Progenitor cell of endocrine pancreas (in vitro differentiated cells): ENCODE data around the gene FAM228A. TPM values are rescaled to one million over a fixed set of nuclear protein-coding genes. Genes with fewer than 3 reads are reported as not detected.

Source experiments
- DNase-seq: peaks from one replicate; pipeline ENCODE4 v3.0.0; 2021; ENCODE audit warnings: low spot score; ENCODE audit not compliant: unreplicated experiment
- H3K27ac Mint-ChIP-seq: 2 replicates; pipeline ENCODE4 v1.8.0; 2021; ENCODE audit warnings: mild to moderate bottlenecking, moderate library complexity, mixed read lengths
- H3K27me3 Mint-ChIP-seq: 2 replicates; pipeline ENCODE4 v1.8.0; 2021; ENCODE audit warnings: mixed read lengths
- H3K36me3 Mint-ChIP-seq: 2 replicates; pipeline ENCODE4 v1.8.0; 2022; ENCODE audit warnings: mixed read lengths; ENCODE audit not compliant: insufficient read depth
- H3K4me1 Mint-ChIP-seq: 2 replicates; pipeline ENCODE4 v1.8.0; 2021; ENCODE audit warnings: low read depth, mixed read lengths
- H3K4me3 Mint-ChIP-seq: 2 replicates; pipeline ENCODE4 v1.8.0; 2021; ENCODE audit warnings: low read depth, mild to moderate bottlenecking, moderate library complexity, mixed read lengths
- H3K9me3 Mint-ChIP-seq: 2 replicates; pipeline ENCODE4 v1.8.0; 2021; ENCODE audit warnings: low read depth, mixed read lengths
- CTCF ChIP-seq: fragments of 200-600 bp; sonication (generic); IDR thresholded peaks from one replicate; pipeline ENCODE4 v1.5.0; 2021; ENCODE audit warnings: antibody characterized with exemption, mild to moderate bottlenecking; ENCODE audit not compliant: unreplicated experiment
- total RNA-seq: library from RNA; stranded (reverse); gene quantifications from 2 replicates; pipeline ENCODE4 v1.2.1, GENCODE V29; 2021

Gene FAM228A
- total RNA-seq, 1 donor from 2014 or later, result 0.31 TPM

- peaks cover 12% of the 10 kb centered on the region for H3K36me3 Mint-ChIP-seq
- no peak for DNase-seq
- no peak overlapping the region for H3K27ac Mint-ChIP-seq
- peaks cover 19% of the 10 kb centered on the region for H3K27me3 Mint-ChIP-seq
- peaks cover 5% of the 10 kb centered on the region for H3K9me3 Mint-ChIP-seq
- H3K4me1 Mint-ChIP-seq, result no peaks in the 10 kb centered on the region
- TF ChIP-seq CTCF, result no peak
- no peak overlapping the region for H3K4me3 Mint-ChIP-seq
Measured at GRCh38 chr2:24200799-24201198, 25.9 kb downstream of the FAM228A start.

GRCh38 chr2:24203029-24203786 lies 28.4 kb downstream of the FAM228A start:
- DNase-seq, result no peak
- H3K27me3 Mint-ChIP-seq, result peaks cover 14% of the 10 kb centered on the region
- no peak for TF ChIP-seq CTCF
- H3K27ac Mint-ChIP-seq, result no peak overlapping the region
- H3K4me3 Mint-ChIP-seq, result no peak overlapping the region
- peaks cover 5% of the 10 kb centered on the region for H3K9me3 Mint-ChIP-seq
- peaks cover 12% of the 10 kb centered on the region for H3K36me3 Mint-ChIP-seq
- H3K4me1 Mint-ChIP-seq, result no peaks in the 10 kb centered on the region

GRCh38 chr2:24203787-24204150 lies 28.9 kb downstream of the FAM228A start:
- peaks cover 12% of the 10 kb centered on the region for H3K27me3 Mint-ChIP-seq
- peaks cover 13% of the 10 kb centered on the region for H3K36me3 Mint-ChIP-seq
- no peaks in the 10 kb centered on the region for H3K4me1 Mint-ChIP-seq
- no peak for TF ChIP-seq CTCF
- no peak overlapping the region for H3K4me3 Mint-ChIP-seq
- H3K27ac Mint-ChIP-seq, result no peak overlapping the region
- H3K9me3 Mint-ChIP-seq, result peaks cover 5% of the 10 kb centered on the region
- no peak for DNase-seq

GRCh38 chr2:24204505-24204904 lies 29.7 kb downstream of the FAM228A start:
- no peak for TF ChIP-seq CTCF
- H3K4me3 Mint-ChIP-seq, result no peak overlapping the region
- H3K4me1 Mint-ChIP-seq, result no peaks in the 10 kb centered on the region
- DNase-seq, result no peak
- no peak overlapping the region for H3K27ac Mint-ChIP-seq
- H3K9me3 Mint-ChIP-seq, result no peaks in the 10 kb centered on the region
- H3K27me3 Mint-ChIP-seq, result peaks cover 6% of the 10 kb centered on the region
- peaks cover 15% of the 10 kb centered on the region for H3K36me3 Mint-ChIP-seq

- Mint-ChIP-seq H3K27me3 (peaks cover under 1% of the 10 kb centered on the region), H3K36me3 (peaks cover 15% of the 10 kb centered on the region), H3K4me1 (no peaks in the 10 kb centered on the region), H3K4me3 (no peak overlapping the region), H3K9me3 (no peaks in the 10 kb centered on the region), H3K27ac (no peak overlapping the region)
- TF ChIP-seq CTCF, result no peak
- DNase-seq, result no peak
Measured at GRCh38 chr2:24205131-24205530, 30.3 kb downstream of the FAM228A start.
